Psoas muscle (tissue), 8 donors: ENCODE measurements around the gene CLDN10. TPM values are rescaled to one million over a fixed set of nuclear protein-coding genes. Genes with fewer than 3 reads are reported as not detected.

ENCODE experiments used
- ATAC-seq, 4 donors: fragments of 200-7000 bp; cut with Tn5 transposase; one replicate each; pipeline ENCODE4 v1.9.1; 2020; ENCODE audit warnings: moderate library complexity in 3 of 4, mild to moderate bottlenecking in 2 of 4
- DNase-seq, 2 donors: peaks; one replicate each; pipeline ENCODE4 v3.0.0-alpha.2; 2020
- H3K27ac ChIP-seq: fragments of 200-600 bp; one replicate; pipeline ENCODE4 v1.8.0; 2022
- H3K27me3 ChIP-seq, 3 donors: fragments of 200-600 bp in 1 of 3; one replicate each; pipeline versions ENCODE4 v1.6.1 to v1.8.0; 2013 to 2022; ENCODE audit warnings: low read length in 2 of 3, mild to moderate bottlenecking in 2 of 3, moderate library complexity in 1 of 3; ENCODE audit not compliant: insufficient read depth in 3 of 3
- H3K36me3 ChIP-seq, 2 donors: fragments of 200-600 bp in 1 of 2; one replicate each; pipeline versions ENCODE4 v1.6.1 to v1.8.0; 2013 to 2022; ENCODE audit warnings: low read depth in 1 of 2, mild to moderate bottlenecking in 1 of 2, moderate library complexity in 1 of 2; ENCODE audit not compliant: insufficient read depth in 1 of 2
- H3K4me1 ChIP-seq: fragments of 200-600 bp; one replicate; pipeline ENCODE4 v1.8.0; 2022
- H3K4me3 ChIP-seq: fragments of 200-600 bp; one replicate; pipeline ENCODE4 v1.8.0; 2022; ENCODE audit warnings: mild to moderate bottlenecking
- H3K9me3 ChIP-seq: fragments of 200-600 bp; one replicate; pipeline ENCODE4 v1.8.0; 2022
- WGBS, 3 donors: extraction: QIAGEN DNeasy Blood & Tissue Kit; methylation state at CpG; one replicate each; pipeline versions ENCODE4 v1.1.6 to v1.1.7; 2013; 5-methylcytosine and 5-hydroxymethylcytosine counted together
- intact Hi-C, 2 donors: fragments of 100-400 bp; cut with DNase I; formaldehyde crosslinking; loops; one replicate each; pipeline versions ENCODE4 v1.11.0 to v1.14.2; 2022
- polyA plus RNA-seq, 3 donors: library from polyadenylated mRNA; stranded (reverse); fragments of 200-250 nt; gene quantifications; one replicate each; pipeline ENCODE4 v1.2.3, GENCODE V29; 2013
- total RNA-seq, 4 donors: library from RNA; stranded (reverse); fragmentation: NEBNext Ultra II Directional in 2 of 4; extraction: Animal tissue kit (Norgen Biotek cat#: 25700) in 2 of 4; gene quantifications; one replicate each; pipeline versions ENCODE4 v1.2.1 to v1.2.4, GENCODE V29; 2021 to 2023
- TF ChIP-seq, protein P1 (sequence below): fragments of 200-600 bp; IDR thresholded peaks from one replicate; pipeline ENCODE4 v1.8.0; 2022; ENCODE audit warnings: antibody characterized with exemption
- donor health status: healthy with polysubstance abuse.
- donor health status: DM: no; HTN: no; CAD: no; lungs with moderate emphysema.
- donor health status: Bipolar disorder and iron deficiency.
- donor health status: healthy.
- donor health status: DM: yes; HTN: yes; CAD: no.
- donor health status: DM: no; HTN: no; CAD: no.
- donor health status: DM: no; HTN: no; CAD: no.
- donor health status: DM: yes; HTN: yes; CAD: no.

CLDN10 gene
- total and polyA plus RNA-seq, 7 donors, result 0.04 to 0.26 (median 0.14) TPM; not detected in 2

DNA sequence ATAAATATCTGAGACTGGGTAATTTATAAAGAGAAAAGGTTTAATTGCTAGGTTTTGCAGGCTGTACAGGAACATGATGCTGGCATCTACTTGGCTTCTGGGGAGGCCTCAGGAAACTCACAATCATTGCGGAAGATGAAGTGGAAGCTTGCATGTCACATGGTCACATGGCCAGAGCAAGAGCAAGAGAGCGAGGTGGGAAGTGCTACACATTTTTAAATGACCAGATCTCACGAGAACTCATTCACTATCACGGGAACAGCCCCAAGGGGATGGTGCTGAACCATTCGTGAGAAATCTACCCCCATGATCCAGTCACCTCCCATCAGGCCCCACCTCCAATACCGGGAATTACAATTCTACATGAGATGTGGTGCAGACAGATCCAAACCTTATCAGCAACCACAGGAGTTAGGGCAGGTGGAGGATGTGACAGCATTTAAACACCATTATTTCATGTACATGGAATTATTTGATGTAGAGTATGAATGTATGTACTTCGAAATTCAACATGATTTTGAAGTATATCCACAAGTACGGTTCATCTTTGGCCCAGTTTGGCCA is 10.5 kb upstream of the CLDN10 start:
- Histone ChIP-seq H3K36me3 (no peaks in the 10 kb centered on the region), H3K27ac (no peak overlapping the region), H3K27me3 (no peaks in the 10 kb centered on the region), H3K4me3 (no peak overlapping the region), H3K4me1 (peaks cover 17% of the 10 kb centered on the region), H3K9me3 (no peaks in the 10 kb centered on the region)
- DNase-seq (no peak), ATAC-seq (no peak)
- intact Hi-C loops, result no loop called here
- TF ChIP-seq, protein P1, sequence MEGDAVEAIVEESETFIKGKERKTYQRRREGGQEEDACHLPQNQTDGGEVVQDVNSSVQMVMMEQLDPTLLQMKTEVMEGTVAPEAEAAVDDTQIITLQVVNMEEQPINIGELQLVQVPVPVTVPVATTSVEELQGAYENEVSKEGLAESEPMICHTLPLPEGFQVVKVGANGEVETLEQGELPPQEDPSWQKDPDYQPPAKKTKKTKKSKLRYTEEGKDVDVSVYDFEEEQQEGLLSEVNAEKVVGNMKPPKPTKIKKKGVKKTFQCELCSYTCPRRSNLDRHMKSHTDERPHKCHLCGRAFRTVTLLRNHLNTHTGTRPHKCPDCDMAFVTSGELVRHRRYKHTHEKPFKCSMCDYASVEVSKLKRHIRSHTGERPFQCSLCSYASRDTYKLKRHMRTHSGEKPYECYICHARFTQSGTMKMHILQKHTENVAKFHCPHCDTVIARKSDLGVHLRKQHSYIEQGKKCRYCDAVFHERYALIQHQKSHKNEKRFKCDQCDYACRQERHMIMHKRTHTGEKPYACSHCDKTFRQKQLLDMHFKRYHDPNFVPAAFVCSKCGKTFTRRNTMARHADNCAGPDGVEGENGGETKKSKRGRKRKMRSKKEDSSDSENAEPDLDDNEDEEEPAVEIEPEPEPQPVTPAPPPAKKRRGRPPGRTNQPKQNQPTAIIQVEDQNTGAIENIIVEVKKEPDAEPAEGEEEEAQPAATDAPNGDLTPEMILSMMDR, result no peak
- 91 to 95% (median 92%) methylated on average over 8 of the region's 8 CpGs for WGBS, 3 donors

DNA sequence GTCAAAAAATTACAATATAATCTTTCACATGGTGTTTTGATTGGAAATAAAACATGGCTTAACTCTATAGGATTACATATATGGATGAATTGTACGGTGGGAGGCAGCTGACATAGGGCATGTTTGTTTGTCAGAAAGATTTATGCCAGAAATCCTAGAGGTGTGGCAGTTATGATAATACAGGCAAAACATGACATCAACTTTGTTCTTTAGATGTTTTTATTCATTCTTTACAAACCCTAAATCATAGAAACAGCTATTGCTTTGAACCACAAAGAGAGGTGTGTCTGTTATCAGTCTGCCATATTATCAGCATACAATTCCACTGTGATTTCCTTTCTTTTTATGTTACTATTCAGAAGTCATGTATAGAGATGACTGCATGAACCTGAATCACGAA is 8.2 kb upstream of the CLDN10 start:
- Histone ChIP-seq H3K36me3 (no peaks in the 10 kb centered on the region), H3K9me3 (no peaks in the 10 kb centered on the region), H3K27ac (no peak overlapping the region), H3K4me3 (no peak overlapping the region), H3K27me3 (no peaks in the 10 kb centered on the region), H3K4me1 (peaks cover 14% of the 10 kb centered on the region)
- no peak for DNase-seq
- TF ChIP-seq, protein P1, result no peak
- intact Hi-C loops, result no loop called here
- WGBS, 3 donors, result 76 to 83% (median 82%) methylated on average over 2 of the region's 2 CpGs
- ATAC-seq, result no peak

DNA sequence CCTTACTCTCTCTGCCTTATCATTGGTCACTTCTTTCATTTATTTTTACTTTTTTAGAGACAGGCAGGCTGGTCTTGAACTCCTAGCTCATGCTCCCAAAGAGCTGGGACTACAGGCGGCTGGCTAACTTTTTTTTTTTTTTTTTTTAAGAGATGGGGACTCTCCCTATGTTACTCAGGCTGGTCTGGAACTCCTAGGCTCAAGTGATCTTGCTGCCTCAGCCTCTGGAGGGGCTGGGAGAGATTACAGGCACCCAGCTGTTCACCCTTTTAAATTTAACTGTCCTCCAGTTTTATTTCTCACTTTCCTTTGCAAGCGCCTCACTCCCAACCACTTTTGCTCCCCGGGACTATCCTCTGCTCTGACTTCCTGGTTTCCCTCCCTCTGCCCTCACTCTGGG is 5.6 kb upstream of the CLDN10 start:
- Histone ChIP-seq H3K27me3 (peaks cover 0 to 7% (median 5%) of the 10 kb centered on the region in 3 donors), H3K9me3 (no peaks in the 10 kb centered on the region), H3K36me3 (no peaks in the 10 kb centered on the region), H3K4me1 (no peaks in the 10 kb centered on the region), H3K4me3 (no peak overlapping the region), H3K27ac (no peak overlapping the region)
- ATAC-seq (no peak), DNase-seq (no peak)
- TF ChIP-seq, protein P1, result no peak
- WGBS, 3 donors, result 32 to 49% (median 35%) methylated on average over 2 to 3 of the region's 3 CpGs
- intact Hi-C loops, result no loop called here

DNA sequence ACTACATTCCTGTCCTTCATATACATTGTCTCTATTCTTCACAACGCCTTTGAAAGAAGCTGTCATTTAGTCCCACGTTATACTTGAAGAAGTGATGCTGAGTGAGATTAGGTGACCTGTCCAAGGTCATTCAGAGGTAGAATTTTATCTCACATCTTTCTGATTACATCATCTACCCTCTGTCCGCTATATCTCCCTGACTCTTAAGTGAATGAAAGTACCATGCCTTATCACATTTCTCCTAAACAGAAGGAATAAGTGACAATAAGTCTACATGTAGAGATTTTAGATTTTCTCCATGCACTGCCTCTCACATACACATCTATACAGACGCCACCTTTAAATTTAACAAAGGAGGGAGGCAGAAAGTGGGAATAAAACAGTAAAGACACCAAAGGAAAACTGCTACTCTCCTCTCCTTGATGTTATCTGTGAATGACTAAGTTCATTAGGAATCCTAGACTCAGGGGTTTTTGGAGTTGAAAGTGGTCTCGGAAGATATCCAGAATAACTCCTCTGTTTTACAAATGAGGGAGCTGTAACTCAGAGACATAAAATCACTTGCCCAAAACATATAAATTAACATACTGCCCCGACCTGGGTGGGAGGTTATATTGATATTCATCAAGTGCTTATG is 4.9 kb upstream of the CLDN10 start:
- no peaks in the 10 kb centered on the region for H3K9me3 ChIP-seq
- WGBS, 3 donors, result 75 to 80% (median 79%) methylated on average over 6 of the region's 6 CpGs
- H3K4me3 ChIP-seq, result no peak overlapping the region
- no peak for DNase-seq
- no peaks in the 10 kb centered on the region for H3K36me3 ChIP-seq
- H3K27me3 ChIP-seq, result peaks cover 0 to 12% (median 11%) of the 10 kb centered on the region in 3 donors
- TF ChIP-seq, protein P1, result no peak
- no peak for ATAC-seq
- H3K4me1 ChIP-seq, result no peaks in the 10 kb centered on the region
- intact Hi-C loops, result no loop called here
- H3K27ac ChIP-seq, result no peak overlapping the region

DNA sequence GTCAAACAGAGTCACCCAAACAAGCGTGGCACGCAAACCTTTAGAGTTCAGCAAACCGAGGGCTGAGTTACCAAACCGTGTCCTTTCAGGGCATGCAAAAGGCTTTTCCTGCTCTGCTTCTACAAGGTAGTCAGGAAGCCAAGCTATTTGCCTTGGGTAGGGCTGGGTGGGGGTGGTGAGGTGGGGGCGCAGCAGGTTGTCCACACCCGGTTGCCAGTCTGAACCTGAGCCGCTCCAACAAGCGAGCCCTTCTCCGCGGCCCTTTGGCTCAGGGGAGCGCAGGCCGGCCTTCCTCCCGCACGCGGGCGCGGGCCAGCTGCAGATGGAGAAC is 347 bp upstream of the CLDN10 start:
- H3K4me1 ChIP-seq, result no peaks in the 10 kb centered on the region
- H3K9me3 ChIP-seq, result no peaks in the 10 kb centered on the region
- TF ChIP-seq, protein P1, result no peak
- WGBS, 3 donors, result 25 to 33% (median 26%) methylated on average over 17 of the region's 17 CpGs
- H3K27me3 ChIP-seq, result peaks cover 0 to 32% (median 17%) of the 10 kb centered on the region in 3 donors
- no peak overlapping the region for H3K27ac ChIP-seq
- DNase-seq (no peak), ATAC-seq (no peak)
- H3K36me3 ChIP-seq, result no peaks in the 10 kb centered on the region
- H3K4me3 ChIP-seq, result peak overlapping the region; percentile 44
- intact Hi-C loops, result no loop called here
